NOMO-1 (cell line): ENCODE data around the gene TBX4.

Experiments used
- DNase-seq, 2 experiments: peaks; one replicate each; lab custom pipeline; 2025; ENCODE audit not compliant: unreplicated experiment in 2 of 2; lab: John Stamatoyannopoulos, UW

Gene TBX4

GRCh38 chr17:61453566-61454380 lies 1.6 kb downstream of the TBX4 start:
- DNase-seq: no peak

- DNase-seq: no peak
Measured at GRCh38 chr17:61454381-61455323, 2.4 kb downstream of the TBX4 start.

GRCh38 chr17:61455324-61456060 lies 3.3 kb downstream of the TBX4 start:
- no peak for DNase-seq

- no peak for DNase-seq
Measured at GRCh38 chr17:61456061-61456681, 3.9 kb downstream of the TBX4 start.

GRCh38 chr17:61456688-61457225 lies 4.5 kb downstream of the TBX4 start:
- DNase-seq: no peak

GRCh38 chr17:61457226-61457983 lies 5.2 kb downstream of the TBX4 start:
- DNase-seq: no peak

GRCh38 chr17:61458000-61458399 lies 5.8 kb downstream of the TBX4 start:
- DNase-seq: no peak

GRCh38 chr17:61458421-61459141 lies 6.4 kb downstream of the TBX4 start:
- no peak for DNase-seq

- DNase-seq: no peak
Measured at GRCh38 chr17:61459142-61459809, 7.1 kb downstream of the TBX4 start.

- no peak for DNase-seq
Measured at GRCh38 chr17:61459939-61460718, 7.9 kb downstream of the TBX4 start.

GRCh38 chr17:61460796-61461585 lies 8.8 kb downstream of the TBX4 start:
- DNase-seq: no peak

GRCh38 chr17:61461586-61461966 lies 9.4 kb downstream of the TBX4 start:
- DNase-seq: no peak

GRCh38 chr17:61461967-61462718 lies 9.9 kb downstream of the TBX4 start:
- DNase-seq: no peak

- no peak for DNase-seq
Measured at GRCh38 chr17:61462719-61463315, 10.6 kb downstream of the TBX4 start.

- no peak for DNase-seq
Measured at GRCh38 chr17:61463316-61464129, 11.3 kb downstream of the TBX4 start.
